Pancreas (tissue), 10 donors: ENCODE measurements around the gene MADD. TPM values are rescaled to one million over a fixed set of nuclear protein-coding genes. Genes with fewer than 3 reads are reported as not detected.

Experiments
- ATAC-seq, 4 donors: fragments of 200-7000 bp; cut with Tn5 transposase; one replicate each; pipeline versions ENCODE4 v1.8.0 to v1.9.1; 2020; ENCODE audit warnings: mild to moderate bottlenecking in 4 of 4, moderate library complexity in 4 of 4
- DNase-seq, 6 donors: peaks; one replicate each; pipeline ENCODE4 v3.0.0-alpha.2; 2020
- FAIRE-seq: peaks from 2 replicates; lab custom pipeline; 2012; peaks lifted over from hg19 to GRCh38; lab: Jason Lieb, UNC
- H3K27ac ChIP-seq, 4 donors: fragments of 200-600 bp; sonication (generic); 1 replicate in 3 of 4; 2 replicates in 1 of 4; pipeline versions ENCODE4 v1.5.0 to v1.8.0; 2020
- H3K27me3 ChIP-seq, 4 donors: fragments of 200-600 bp; one replicate each; pipeline ENCODE4 v1.8.0; 2021
- H3K36me3 ChIP-seq, 3 donors: fragments of 200-600 bp; sonication (generic) in 1 of 3; one replicate each; pipeline versions ENCODE4 v1.5.0 to v1.8.0; 2020 to 2021
- H3K4me1 ChIP-seq, 3 donors: fragments of 200-600 bp; one replicate each; pipeline ENCODE4 v1.8.0; 2021
- H3K4me3 ChIP-seq, 4 donors: fragments of 200-600 bp; sonication (generic) in 2 of 4; one replicate each; pipeline versions ENCODE4 v1.5.0 to v1.8.0; 2020 to 2021
- H3K9me3 ChIP-seq, 4 donors: fragments of 200-600 bp; one replicate each; pipeline ENCODE4 v1.8.0; 2021
- CTCF ChIP-seq, 4 donors: fragments of 200-600 bp; sonication (generic) in 3 of 4; IDR thresholded peaks; one replicate each; pipeline versions ENCODE4 v1.5.0 to v1.8.0; 2021; ENCODE audit warnings: antibody characterized with exemption in 4 of 4
- WGBS, 2 donors: extraction: QIAGEN DNeasy Blood & Tissue Kit; methylation state at CpG; one replicate each; pipeline ENCODE4 v1.1.7; 2013; 5-methylcytosine and 5-hydroxymethylcytosine counted together
- intact Hi-C, 3 donors: fragments of 100-400 bp; cut with DNase I; formaldehyde crosslinking; loops; one replicate each; pipeline versions ENCODE4 v1.11.1 to v1.14.2; 2022
- polyA plus RNA-seq, 2 donors: library from polyadenylated mRNA; stranded (reverse); fragments of 200-250 nt; gene quantifications; one replicate each; pipeline ENCODE4 v1.2.3, GENCODE V29; 2013
- total RNA-seq, 6 donors: library from RNA; stranded (reverse); fragmentation: NEBNext Ultra II Directional in 4 of 6; extraction: Animal tissue kit (Norgen Biotek cat#: 25700) in 4 of 6; gene quantifications; one replicate each; pipeline versions ENCODE4 v1.2.1 to v1.2.4, GENCODE V29; 2021 to 2023
- donor health status: healthy with polysubstance abuse.
- donor health status: DM: no; HTN: no; CAD: no; lungs with moderate emphysema.
- donor health status: DM: no; HTN: no; CAD: no.
- donor health status: control.
- donor health status: control.
- donor health status: Bipolar disorder and iron deficiency.
- donor health status: DM: yes; HTN: yes; CAD: no.
- donor health status: DM: no; HTN: no; CAD: no.
- donor health status: DM: no; HTN: no; CAD: no.
- donor health status: DM: yes; HTN: yes; CAD: no.

The MADD gene
- total and polyA plus RNA-seq, 8 donors = 15.0 to 36.9 (median 21.3) TPM

GRCh38 chr11:47355283-47356128, 85.6 kb downstream of the MADD start:
- Histone ChIP-seq H3K27ac (no peak overlapping the region), H3K4me1 (peaks cover 0 to 10% (median 8%) of the 10 kb centered on the region in 3 donors)
- peak; percentile 91 to 95 (median 94) for ATAC-seq

GRCh38 chr11:47356129-47356997, 86.4 kb downstream of the MADD start:
- Histone ChIP-seq H3K27me3 (no peaks in the 10 kb centered on the region), H3K27ac (no peak overlapping the region), H3K4me1 (peaks cover 0 to 9% (median 7%) of the 10 kb centered on the region in 3 donors), H3K9me3 (no peaks in the 10 kb centered on the region), H3K36me3 (no peaks in the 10 kb centered on the region), H3K4me3 (no peak overlapping the region)
- no peak for ATAC-seq
- WGBS, 2 donors = 73 to 87% methylated on average over 9 of the region's 9 CpGs
- TF ChIP-seq CTCF (IDR thresholded peaks at IDR 0.05) = no peak
- FAIRE-seq = no peak
- intact Hi-C loops = loop anchor here in 1 of 3 donors (10.0 kb wide), 1 partner anchor 182 kb away; the partner anchor contains the start of gene ARFGAP2
- no peak for DNase-seq

More at GRCh38 chr11:47355283-47356128, 85.6 kb downstream of the MADD start:
- peak; percentile 94 to 99 (median 98) for DNase-seq
- 11% methylated on average over 45 to 47 of the region's 47 CpGs for WGBS, 2 donors
- intact Hi-C loops = loop anchor here in 1 of 3 donors (10.0 kb wide), 1 partner anchor 181 kb away; the partner anchor contains the start of gene ARFGAP2
- no peaks in the 10 kb centered on the region for H3K36me3 ChIP-seq
- H3K9me3 ChIP-seq = no peaks in the 10 kb centered on the region
- peak; percentile 67 to 93 (median 86) for TF ChIP-seq CTCF (IDR thresholded peaks at IDR 0.05)
- no peaks in the 10 kb centered on the region for H3K27me3 ChIP-seq
- FAIRE-seq = no peak
- H3K4me3 ChIP-seq = peak overlapping the region in 3 of 4 donors; percentile 16 to 53 (median 41)

GRCh38 chr11:47356998-47357329, 87.0 kb downstream of the MADD start:
- no peak overlapping the region for H3K27ac ChIP-seq
- no peak overlapping the region for H3K4me3 ChIP-seq
- no peak for ATAC-seq
- no peaks in the 10 kb centered on the region for H3K27me3 ChIP-seq
- H3K9me3 ChIP-seq = no peaks in the 10 kb centered on the region
- 84 to 93% methylated on average over 1 of the region's 1 CpG for WGBS, 2 donors
- no peak for TF ChIP-seq CTCF (IDR thresholded peaks at IDR 0.05)
- intact Hi-C loops = loop anchor here in 1 of 3 donors (10.0 kb wide), 1 partner anchor 182 kb away; the partner anchor contains the start of gene ARFGAP2
- no peak for FAIRE-seq
- no peak for DNase-seq
- H3K4me1 ChIP-seq = peaks cover 0 to 3% (median under 1%) of the 10 kb centered on the region in 3 donors
- H3K36me3 ChIP-seq = no peaks in the 10 kb centered on the region

- DNase-seq = no peak
- no peaks in the 10 kb centered on the region for H3K9me3 ChIP-seq
- intact Hi-C loops = loop anchor here in 1 of 3 donors (10.0 kb wide), 1 partner anchor 183 kb away; the partner anchor contains the start of gene ARFGAP2
- H3K36me3 ChIP-seq = no peaks in the 10 kb centered on the region
- no peak overlapping the region for H3K27ac ChIP-seq
- no peak for FAIRE-seq
- H3K27me3 ChIP-seq = no peaks in the 10 kb centered on the region
- H3K4me3 ChIP-seq = no peak overlapping the region
- ATAC-seq = no peak
- no peaks in the 10 kb centered on the region for H3K4me1 ChIP-seq
- 80 to 88% methylated on average over 6 of the region's 6 CpGs for WGBS, 2 donors
- no peak for TF ChIP-seq CTCF (IDR thresholded peaks at IDR 0.05)
These were observed 88.2 kb downstream of the MADD start for GRCh38 chr11:47357985-47358730.
